ENCODE data around the gene FOXRED2.

FOXRED2 gene

GRCh38 chr22:36445158-36445668 is 61.6 kb downstream of the FOXRED2 start:
- DNase-seq: no peak

- DNase-seq: no peak
Measured at GRCh38 chr22:36443198-36443770, 63.6 kb downstream of the FOXRED2 start.

GRCh38 chr22:36442506-36443197 is 64.2 kb downstream of the FOXRED2 start:
- DNase-seq: no peak

- no peak for DNase-seq
Measured at GRCh38 chr22:36440429-36441002, 66.3 kb downstream of the FOXRED2 start.

- DNase-seq: peak; percentile 31 to 45
Measured at GRCh38 chr22:36439481-36440271, 67.2 kb downstream of the FOXRED2 start.
